GM21737 (cell line): ENCODE data around the gene KDM4B.
"Not testable (repeated sequence)": the region's sequence is repeated elsewhere in the genome, so short reads cannot be mapped to it uniquely, and the experiment has no call there.

Experiments used
- ATAC-seq: cut with Tn5 transposase; IDR thresholded peaks from one replicate; pipeline ENCODE4 v1.9.1; 2021; ENCODE audit warnings: mild to moderate bottlenecking, moderate library complexity; ENCODE audit not compliant: unreplicated experiment

Gene KDM4B

GRCh38 chr19:5160158-5160795 is 191.4 kb downstream of the KDM4B start:
- ATAC-seq, result not testable (repeated sequence)

GRCh38 chr19:5164845-5165696 is 196.2 kb downstream of the KDM4B start:
- not testable (repeated sequence) for ATAC-seq

- ATAC-seq, result no peak
Measured at GRCh38 chr19:5165697-5166019, 196.7 kb downstream of the KDM4B start.

GRCh38 chr19:5166262-5166661 is 197.3 kb downstream of the KDM4B start:
- no peak for ATAC-seq

GRCh38 chr19:5170329-5170745 is 201.4 kb downstream of the KDM4B start:
- ATAC-seq, result no peak

- no peak for ATAC-seq
Measured at GRCh38 chr19:5171711-5172110, 202.8 kb downstream of the KDM4B start.

- no peak for ATAC-seq
Measured at GRCh38 chr19:5172859-5173630, 204.1 kb downstream of the KDM4B start.

GRCh38 chr19:5173993-5174392 is 205.1 kb downstream of the KDM4B start:
- ATAC-seq, result no peak

GRCh38 chr19:5177745-5178450 is 209.0 kb downstream of the KDM4B start:
- no peak for ATAC-seq

- no peak for ATAC-seq
Measured at GRCh38 chr19:5178841-5179240, 209.9 kb downstream of the KDM4B start.

- ATAC-seq, result no peak
Measured at GRCh38 chr19:5179256-5179655, 210.3 kb downstream of the KDM4B start.

GRCh38 chr19:5181329-5181728 is 212.4 kb downstream of the KDM4B start:
- ATAC-seq, result no peak

GRCh38 chr19:5182751-5183150 is 213.8 kb downstream of the KDM4B start:
- no peak for ATAC-seq

GRCh38 chr19:5183616-5184015 is 214.7 kb downstream of the KDM4B start:
- ATAC-seq, result no peak

GRCh38 chr19:5184930-5185329 is 216.0 kb downstream of the KDM4B start:
- ATAC-seq, result no peak

- ATAC-seq, result no peak
Measured at GRCh38 chr19:5186293-5187050, 217.6 kb downstream of the KDM4B start.

- no peak for ATAC-seq
Measured at GRCh38 chr19:5188548-5189317, 219.8 kb downstream of the KDM4B start.

GRCh38 chr19:5189318-5189607 is 220.3 kb downstream of the KDM4B start:
- ATAC-seq, result no peak

- no peak for ATAC-seq
Measured at GRCh38 chr19:5191091-5191490, 222.2 kb downstream of the KDM4B start.

GRCh38 chr19:5192568-5192967 is 223.7 kb downstream of the KDM4B start:
- no peak for ATAC-seq
